GM10266 (cell line): Measurements from ENCODE around the gene C5orf58.
A peak's percentile ranks its signal among the peaks of the same experiment; 100 is the strongest.

ENCODE experiments used
- DNase-seq: peaks from one replicate; pipeline ENCODE4 v3.0.0; 2012; ENCODE audit errors: extremely low spot score
- CTCF ChIP-seq: IDR thresholded peaks from 2 replicates; pipeline ENCODE4 v1.5.1; 2012; ENCODE audit warnings: mild to moderate bottlenecking, low read depth; ENCODE audit not compliant: control insufficient read depth, insufficient read depth; ENCODE audit errors: missing control alignments

C5orf58 gene

GRCh38 chr5:170289764-170290163 is 57.0 kb downstream of the C5orf58 start:
- no peak for TF ChIP-seq CTCF
- DNase-seq = no peak

GRCh38 chr5:170290498-170290897 is 57.7 kb downstream of the C5orf58 start:
- TF ChIP-seq CTCF = no peak
- DNase-seq = no peak

GRCh38 chr5:170292179-170293104 is 59.7 kb downstream of the C5orf58 start:
- no peak for TF ChIP-seq CTCF
- DNase-seq = no peak

GRCh38 chr5:170293273-170293672 is 60.5 kb downstream of the C5orf58 start:
- peak; percentile 64 for DNase-seq
- peak; percentile 24 for TF ChIP-seq CTCF

GRCh38 chr5:170294057-170294456 is 61.3 kb downstream of the C5orf58 start:
- no peak for DNase-seq
- TF ChIP-seq CTCF = no peak

GRCh38 chr5:170294556-170294955 is 61.8 kb downstream of the C5orf58 start:
- TF ChIP-seq CTCF = no peak
- no peak for DNase-seq
